GM10847 (cell line): ENCODE data around the gene BEST4.
A peak's percentile ranks its signal among the peaks of the same experiment; 100 is the strongest.

Experiments
- POLR2A ChIP-seq: IDR thresholded peaks from 2 replicates; pipeline ENCODE4 v1.6.1; 2011; ENCODE audit not compliant: insufficient read length; ENCODE audit errors: extremely low read depth

The BEST4 gene

DNA sequence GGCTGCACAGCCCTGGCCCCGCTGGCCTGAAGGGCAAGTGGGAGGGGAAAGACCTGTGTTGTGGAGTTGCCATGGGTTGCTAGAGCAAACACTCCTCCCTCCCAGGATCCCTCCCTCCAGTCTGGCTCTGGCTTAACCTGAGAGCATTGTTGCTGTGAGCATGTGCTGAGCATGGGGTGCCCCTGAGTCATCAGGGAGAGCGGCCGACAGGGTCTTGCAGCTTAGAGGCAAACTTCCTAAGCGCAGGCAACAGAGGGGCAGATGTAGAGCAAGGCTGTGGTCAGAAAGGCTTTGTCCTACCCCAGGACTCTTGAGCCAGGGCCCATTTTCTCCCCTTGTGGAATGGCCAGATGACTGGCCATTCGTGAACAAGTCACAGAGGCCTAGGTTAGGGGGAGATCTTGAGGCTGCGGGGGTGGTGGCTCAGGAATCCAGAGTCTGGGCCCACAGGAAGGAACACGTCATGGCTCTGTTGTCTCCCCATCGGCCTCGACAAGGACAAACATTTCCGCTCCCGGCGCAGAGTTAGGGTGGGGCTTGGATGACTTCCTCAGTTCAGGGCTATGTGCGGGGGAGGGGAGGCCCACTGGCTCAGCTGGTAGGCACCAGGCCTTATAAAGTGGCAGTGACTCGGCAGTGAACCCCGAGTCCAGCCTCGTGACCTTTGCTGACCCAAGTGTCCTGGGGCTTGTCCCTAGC lies 19.5 kb upstream of the BEST4 start:
- no peak for TF ChIP-seq POLR2A

DNA sequence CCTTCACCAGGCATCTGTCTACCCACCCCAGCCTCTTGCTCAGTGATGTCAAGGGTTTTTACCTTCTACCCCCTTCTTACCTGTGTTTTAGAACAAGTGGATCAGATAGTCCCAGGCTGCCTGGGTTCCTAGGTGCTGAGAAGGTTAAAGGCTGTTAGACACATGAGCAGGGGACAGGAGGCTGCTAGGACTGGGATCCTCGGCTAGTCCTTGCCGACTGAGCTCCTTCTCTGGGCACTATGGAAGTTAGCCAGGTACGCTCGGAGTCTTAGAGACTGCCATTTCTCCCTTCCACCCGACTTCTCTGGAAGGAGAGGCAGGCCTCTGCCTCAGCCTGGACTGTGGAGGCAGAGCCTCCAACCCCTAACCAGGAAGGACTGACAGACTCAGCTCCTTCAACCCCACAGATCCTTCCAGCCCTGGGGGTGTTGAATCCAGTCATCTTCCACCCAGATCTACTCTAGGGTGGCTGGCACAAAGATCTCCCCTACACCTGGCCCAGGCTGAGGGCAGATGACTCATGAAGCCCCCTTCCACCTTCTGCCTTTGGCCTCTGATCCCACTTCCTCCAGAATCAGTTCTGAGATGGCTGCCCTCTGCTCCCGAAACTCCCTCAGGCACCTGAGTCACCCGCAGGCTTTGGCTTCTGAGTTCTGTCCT lies 18.9 kb upstream of the BEST4 start, which contains the start of gene DYNLT4:
DYNLT4 (minus strand) TSS at position 648 of the 660 bp plus-strand sequence. CDS start 683 bp downstream, outside the sequence.
- no peak for TF ChIP-seq POLR2A

DNA sequence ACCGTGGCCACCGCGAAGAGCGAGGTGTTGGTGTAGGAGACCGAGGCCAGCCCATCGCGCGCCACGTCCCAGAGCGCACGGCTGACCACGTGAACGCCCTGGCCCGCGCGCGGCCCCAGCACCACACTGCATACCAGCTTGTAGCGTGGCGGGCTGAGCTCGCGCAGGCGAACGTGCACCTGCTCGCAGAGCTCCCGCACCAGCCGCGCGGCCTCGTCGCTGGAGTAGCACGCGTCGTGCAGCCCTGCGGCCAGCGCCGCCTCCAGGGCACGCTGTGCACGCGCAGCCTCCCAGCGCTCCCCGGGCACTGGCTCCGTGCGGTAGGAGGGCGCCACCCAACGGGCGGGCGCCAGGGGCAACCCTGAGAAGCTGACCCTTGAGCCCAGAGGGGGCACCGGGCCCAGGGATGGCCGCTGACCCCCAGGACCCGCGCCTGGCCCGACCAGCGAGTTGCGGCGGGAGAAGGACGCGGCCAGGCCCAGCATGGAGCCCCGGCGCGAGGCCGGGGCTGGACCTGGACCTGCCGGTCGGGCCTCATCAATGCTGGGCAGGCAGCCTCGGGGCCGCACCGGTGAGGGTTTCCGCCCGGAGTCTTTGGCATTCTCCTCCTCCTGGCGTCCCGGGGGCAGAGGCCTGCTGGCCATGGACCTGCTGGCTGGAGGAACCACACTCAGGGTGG lies 18.2 kb upstream of the BEST4 start:
- no peak for TF ChIP-seq POLR2A

- no peak for TF ChIP-seq POLR2A
Measured at GRCh38 chr1:44805311-44806024, 17.5 kb upstream of the BEST4 start.

DNA sequence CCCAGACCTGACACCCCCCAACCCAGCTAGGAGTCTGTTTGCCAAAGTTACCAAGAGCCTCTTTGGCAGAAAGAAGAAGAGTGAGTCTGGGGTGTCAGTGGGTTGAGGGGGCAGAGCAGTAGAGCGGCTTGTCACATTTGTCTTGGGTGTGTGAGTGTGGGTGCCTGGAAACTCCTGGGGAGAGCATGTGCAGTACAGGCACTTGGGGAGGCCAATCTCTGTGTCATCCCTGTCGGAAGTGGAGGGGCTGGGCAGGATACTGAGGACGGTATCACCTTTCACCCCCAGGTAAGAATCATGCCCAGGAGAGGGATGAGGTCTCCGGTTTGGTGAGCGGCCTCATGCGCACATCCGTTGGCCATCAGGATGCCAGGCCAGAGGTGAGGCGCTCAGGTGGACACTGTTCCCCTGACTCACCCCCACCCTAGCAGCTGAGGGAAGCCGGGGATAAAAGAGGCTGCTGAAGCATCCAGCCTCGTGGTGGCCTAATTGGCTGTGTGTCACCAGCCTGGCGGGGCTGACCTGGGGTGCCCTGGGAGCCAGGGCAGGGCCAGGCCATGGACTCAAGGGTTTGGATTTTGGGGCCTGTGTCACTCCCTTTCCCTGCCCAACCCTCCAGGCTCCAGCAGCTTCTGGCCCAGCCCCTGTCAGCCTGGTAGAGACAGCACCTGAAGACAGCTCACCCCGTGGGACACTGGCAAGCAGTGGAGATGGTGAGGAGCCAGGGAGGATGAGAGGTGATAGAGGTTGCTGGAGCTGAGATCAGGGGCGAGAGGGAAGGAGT lies 15.5 kb upstream of the BEST4 start:
- no peak for TF ChIP-seq POLR2A

DNA sequence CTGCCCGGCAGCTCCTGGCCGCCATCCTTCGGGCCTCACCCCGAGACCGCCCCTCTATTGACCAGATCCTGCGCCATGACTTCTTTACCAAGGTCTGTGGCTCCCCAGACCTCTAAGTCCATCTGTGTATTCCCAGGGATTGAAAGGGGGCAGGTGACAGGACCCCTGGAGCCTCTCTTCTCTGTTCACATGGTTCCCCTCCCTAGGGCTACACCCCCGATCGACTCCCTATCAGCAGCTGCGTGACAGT lies 15.0 kb upstream of the BEST4 start:
- TF ChIP-seq POLR2A: no peak

- TF ChIP-seq POLR2A: no peak
Measured at GRCh38 chr1:44802306-44803061, 14.5 kb upstream of the BEST4 start.

GRCh38 chr1:44801491-44802305 lies 13.7 kb upstream of the BEST4 start:
- TF ChIP-seq POLR2A: no peak

- TF ChIP-seq POLR2A: peak; percentile 93
Measured at GRCh38 chr1:44799770-44800584, 12.0 kb upstream of the BEST4 start, which contains the start of gene PLK3. TSS of gene PLK3 (plus strand) at chr1:44800377. CDS start at chr1:44800464, 87 bp downstream.

GRCh38 chr1:44798481-44799365 lies 10.8 kb upstream of the BEST4 start:
- no peak for TF ChIP-seq POLR2A

GRCh38 chr1:44792736-44793502 lies 4.9 kb upstream of the BEST4 start:
- TF ChIP-seq POLR2A: no peak
